ENCODE results near the gene ATP5PD.

- no peak for TF ChIP-seq POLR2AphosphoS5 (IDR thresholded peaks at IDR 0.05; ENCODE audit: borderline replicate concordance, low read depth, low read length)
- TF ChIP-seq FOXP2 (optimal IDR thresholded peaks at IDR 0.05; ENCODE audit: control extremely low read depth, extremely low read length, insufficient read depth), result no peak
These were observed 35.9 kb upstream of the ATP5PD start for GRCh38 chr17:75082683-75083082.
